PFSK-1 (cell line): ENCODE results near the gene ABLIM2.

ENCODE experiments used
- POLR2AphosphoS5 ChIP-seq: IDR thresholded peaks from 2 replicates; pipeline ENCODE4 v1.6.1; 2012; ENCODE audit warnings: low read depth, mild to moderate bottlenecking, control low read depth, low read length, moderate library complexity
- SIN3A ChIP-seq: IDR thresholded peaks from 2 replicates; pipeline ENCODE4 v1.6.1; 2012; ENCODE audit warnings: mild to moderate bottlenecking, low read length, moderate library complexity, borderline replicate concordance; ENCODE audit not compliant: insufficient read depth

GRCh38 chr4:7974425-7974824 is 184.2 kb downstream of the ABLIM2 start:
- TF ChIP-seq SIN3A, result no peak
- no peak for TF ChIP-seq POLR2AphosphoS5
